Stimulated activated CD8-positive, alpha-beta memory T cell treated with anti-CD3 and anti-CD28 coated beads, Interleukin-4, amount 100 ng/mL, for 48 hours (primary cell): ENCODE results near the gene RAD9B.
"Not testable (repeated sequence)": the region's sequence is repeated elsewhere in the genome, so short reads cannot be mapped to it uniquely, and the experiment has no call there.

Experiments used
- DNase-seq: peaks from one replicate; pipeline ENCODE4 v3.0.0-alpha.2; 2020

Gene RAD9B

DNA sequence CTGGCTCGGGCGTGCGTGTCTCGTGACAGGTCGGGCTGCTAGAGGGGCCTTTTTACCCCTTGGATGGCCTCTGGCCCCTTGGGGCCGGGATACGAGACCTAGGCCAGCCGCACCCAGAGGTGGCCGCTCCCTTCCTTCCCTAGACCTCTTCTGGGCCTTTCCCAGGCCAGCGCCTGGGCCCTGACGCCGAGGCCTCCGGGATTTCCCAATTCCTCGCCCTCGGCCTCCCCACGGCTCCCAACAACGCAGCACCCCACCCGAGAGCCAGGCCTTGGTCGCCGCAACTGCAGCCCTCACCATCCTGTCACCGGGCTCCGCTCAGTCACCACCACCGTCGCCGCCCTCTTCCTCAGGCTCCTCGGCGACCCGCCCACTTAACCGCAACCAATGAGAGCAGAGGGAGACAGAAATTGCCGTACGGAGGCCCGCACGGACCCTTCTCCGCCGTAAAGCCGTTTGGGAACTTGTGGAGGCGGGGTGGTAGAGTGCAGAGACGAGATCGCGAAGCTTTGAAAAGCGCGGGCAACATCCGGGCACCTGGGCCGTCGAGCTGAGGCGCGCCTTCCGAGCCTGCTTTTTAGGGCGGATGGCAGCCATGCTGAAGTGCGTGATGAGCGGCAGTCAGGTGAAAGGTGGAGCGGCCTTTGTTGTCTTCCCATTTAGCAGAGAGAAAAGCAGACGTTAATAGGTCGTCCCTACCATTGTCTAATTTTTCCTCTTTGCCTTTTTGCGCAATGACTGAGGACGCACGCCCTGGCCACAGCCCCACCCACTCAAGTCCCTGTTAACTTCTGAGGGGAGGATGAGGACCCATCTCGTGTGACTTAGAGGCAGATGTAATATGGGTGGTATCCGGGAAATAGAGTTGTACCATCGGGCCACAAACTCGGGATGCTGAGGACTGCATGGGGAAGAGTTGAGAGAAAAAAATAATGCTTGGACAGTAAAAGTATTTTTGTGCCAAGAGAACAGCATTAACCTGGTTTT is at the start of gene RAD9B, which contains the start of gene VPS29:
Gene RAD9B (plus strand): TSS at position 580 of the 987 bp plus-strand sequence. CDS start 7 bp downstream, at position 587.
Gene VPS29 (minus strand): TSS at position 360 of the 987 bp plus-strand sequence. CDS start 60 bp downstream, at position 300.
- DNase-seq, result peak; percentile 99

GRCh38 chr12:110453569-110454296 is 48.4 kb upstream of the RAD9B start:
- no peak for DNase-seq

DNA sequence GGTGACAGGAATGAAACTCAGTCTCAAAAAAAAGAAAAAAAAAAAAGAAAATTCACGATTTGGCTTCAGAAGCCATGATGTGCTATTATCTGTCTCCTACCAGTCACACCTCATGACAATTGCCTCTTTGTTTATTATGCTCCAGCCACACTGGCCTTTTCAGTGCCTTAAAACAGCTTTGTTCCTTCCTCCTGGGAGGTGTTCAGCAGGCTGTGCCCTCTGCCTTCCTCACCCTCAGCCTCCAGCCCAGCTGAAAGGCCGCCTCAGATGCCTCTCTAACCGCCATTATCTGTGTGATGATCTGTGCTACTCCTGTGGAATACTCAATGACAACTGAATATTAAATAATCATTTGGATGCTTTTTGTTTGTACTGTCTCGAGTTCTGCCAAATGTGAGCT is 43.4 kb upstream of the RAD9B start:
- no peak for DNase-seq

DNA sequence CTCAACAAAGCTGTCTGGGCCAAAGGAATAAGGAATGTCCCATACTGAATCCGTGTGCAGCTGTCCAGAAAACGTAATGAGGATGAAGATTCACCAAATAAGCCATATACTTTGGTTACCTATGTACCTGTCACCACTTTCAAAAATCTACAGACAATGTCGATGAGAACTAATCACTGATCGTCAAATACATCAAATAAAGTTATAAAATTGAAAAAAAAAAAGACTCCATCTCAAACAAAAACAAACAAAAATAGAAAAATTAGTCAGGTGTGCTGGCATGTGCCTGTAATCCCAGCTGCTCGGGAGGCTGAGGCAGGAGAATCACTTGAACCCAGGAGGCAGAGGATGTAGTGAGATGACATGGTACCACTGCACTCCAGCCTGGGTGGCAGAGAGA is 40.9 kb upstream of the RAD9B start:
- DNase-seq, result not testable (repeated sequence)

DNA sequence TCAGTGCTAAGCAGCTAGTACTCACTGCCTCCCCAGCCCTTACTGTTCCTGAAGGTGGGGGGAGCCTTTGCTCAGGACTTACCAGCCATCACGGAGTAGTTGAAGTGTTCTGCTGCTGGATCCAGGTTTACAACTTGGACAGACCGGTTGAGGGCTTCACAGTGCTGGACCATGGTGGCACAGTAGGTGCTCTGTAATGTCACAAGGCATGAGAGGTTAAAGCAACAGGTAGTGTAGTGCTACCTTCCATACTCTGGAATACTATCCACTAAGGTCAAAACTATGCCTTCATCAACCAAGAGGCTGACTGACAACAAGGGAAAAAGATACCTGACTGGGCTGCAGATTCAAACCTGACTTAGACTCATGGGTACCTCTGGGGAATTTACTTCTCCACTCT is 37.1 kb upstream of the RAD9B start:
- no peak for DNase-seq

- DNase-seq, result not testable (repeated sequence)
Observed at GRCh38 chr12:110465765-110466164, 36.4 kb upstream of the RAD9B start.

DNA sequence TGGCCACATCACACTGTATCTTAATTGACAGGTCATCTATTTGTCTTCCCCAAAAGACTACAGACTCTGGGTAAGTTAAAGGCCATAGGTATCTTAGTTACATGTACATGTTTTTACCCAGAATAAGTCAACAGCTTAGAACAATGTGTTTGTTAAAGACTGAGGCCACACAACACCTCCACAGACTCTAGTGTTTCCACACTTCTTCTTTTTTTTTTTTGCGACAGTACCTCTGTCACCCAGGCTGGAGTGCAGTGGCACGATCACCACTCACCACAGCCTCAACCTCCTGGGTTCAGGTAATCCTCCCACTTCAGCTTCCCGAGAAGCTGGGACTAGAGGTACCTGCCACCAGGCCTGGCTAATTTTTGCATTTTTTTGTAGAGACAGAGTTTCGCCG is 35.3 kb upstream of the RAD9B start:
- DNase-seq, result no peak

DNA sequence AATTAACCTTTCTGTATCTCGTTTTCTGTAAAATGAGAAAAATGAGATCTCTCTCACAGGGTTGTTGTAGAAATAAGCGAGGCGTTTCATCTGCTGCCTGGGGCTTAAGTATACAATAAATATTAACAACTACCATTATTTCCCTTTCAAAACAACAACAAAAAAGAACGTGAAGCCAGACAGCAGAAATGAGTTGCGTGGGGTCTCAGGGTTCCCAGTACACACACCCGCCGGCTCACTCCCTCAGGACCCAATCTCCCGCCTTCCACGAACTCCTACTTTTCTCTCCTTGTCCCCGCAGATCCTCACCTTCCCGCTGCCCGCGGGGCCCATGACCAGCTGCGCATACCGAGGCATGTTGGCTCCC is 34.3 kb upstream of the RAD9B start:
- DNase-seq, result no peak

DNA sequence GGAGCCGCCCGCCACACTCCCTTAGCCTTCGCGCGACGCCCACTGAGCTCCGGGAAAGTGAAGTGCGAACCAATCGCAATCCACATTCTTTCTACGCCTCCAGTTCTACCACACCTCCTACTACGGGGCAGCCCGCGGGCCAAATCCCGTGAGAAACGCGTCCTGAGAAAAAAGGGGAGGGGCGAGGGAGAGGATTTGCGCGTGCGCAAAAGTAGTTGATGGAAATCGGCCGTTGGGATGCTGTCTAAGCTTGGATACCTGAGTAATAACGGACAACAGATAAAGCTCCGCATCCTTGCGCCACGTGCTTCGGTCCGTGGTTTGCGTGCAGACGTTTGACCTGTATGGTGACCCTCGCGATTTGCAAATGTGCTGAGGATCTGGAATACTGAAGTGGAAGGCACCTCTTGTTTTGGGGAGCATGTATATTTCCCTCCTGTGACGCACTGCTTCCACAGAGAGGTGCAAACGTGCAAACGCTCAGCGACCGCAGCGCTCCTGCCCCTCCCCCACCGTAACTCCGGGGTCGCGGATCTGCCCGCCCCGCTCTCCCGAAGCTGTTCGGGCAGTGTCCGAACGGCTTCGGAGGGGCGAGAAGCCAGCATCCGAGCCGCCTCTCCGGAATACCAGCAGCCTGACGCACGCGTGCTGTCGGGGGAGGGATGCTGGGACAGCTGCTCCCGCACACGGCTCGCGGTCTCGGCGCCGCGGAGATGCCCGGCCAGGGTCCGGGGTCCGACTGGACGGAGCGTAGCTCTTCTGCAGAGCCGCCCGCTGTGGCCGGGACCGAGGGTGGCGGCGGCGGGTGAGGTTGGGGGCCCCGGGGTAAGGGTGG is 33.7 kb upstream of the RAD9B start, which contains the start of the genes FAM216A and GPN3:
Gene FAM216A (plus strand): TSS at position 632 of the 835 bp plus-strand sequence. CDS start 31 bp downstream, at position 663.
Gene GPN3 (minus strand): TSS at position 44 of the 835 bp plus-strand sequence. CDS start 54 bp downstream, outside the sequence.
- DNase-seq, result peak; percentile 96

DNA sequence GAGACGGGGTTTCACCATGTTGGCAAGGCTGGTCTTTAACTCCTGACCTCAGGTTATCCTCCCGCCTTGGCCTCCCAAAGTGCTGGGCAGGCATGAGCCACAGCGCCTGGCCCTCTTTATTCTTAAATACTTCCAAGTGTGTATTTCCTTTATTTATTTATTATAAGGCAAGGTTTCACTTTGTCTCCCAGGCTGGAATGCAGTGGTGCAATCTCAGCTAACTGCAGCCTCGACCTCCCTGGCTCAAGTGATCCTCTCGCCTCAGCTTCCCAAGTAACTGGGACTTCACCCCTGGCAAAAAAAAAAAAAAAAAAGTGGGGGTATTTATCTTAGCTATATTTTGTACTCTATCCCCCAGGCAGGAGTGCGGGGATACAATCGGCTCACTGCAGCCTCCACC is 26.7 kb upstream of the RAD9B start:
- DNase-seq, result no peak

DNA sequence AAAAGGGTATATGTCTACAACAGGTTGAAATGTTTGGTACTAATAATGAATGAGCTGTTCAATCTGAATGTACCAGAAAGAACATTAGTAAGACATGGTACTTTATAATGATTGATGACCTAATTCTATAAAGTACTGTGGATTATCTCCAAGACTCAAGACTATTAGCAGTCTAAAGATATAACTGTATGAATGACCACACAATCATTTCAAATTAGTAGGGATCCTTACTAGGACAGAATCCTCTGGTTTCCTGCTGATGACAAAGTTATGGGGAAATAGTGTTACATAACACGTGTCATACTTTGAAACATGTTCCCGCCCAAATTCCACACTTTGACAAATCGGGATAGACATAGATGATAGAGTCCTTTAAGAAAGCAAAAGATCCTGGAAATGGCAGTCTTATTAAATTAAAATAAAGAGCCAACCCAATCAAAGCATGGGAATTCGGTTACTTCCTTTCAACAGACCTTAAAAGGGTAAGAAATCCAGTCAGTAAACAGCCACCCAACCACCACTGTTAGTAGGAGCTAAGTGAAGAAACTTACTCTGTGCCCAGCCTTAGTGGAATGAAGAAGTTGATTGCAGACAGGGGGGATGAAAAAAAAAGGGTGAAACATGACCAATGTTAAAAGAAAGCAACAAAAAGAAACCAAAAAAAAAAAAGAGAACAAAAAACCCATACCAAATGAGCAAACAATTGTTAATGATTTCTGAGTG is 3.0 kb upstream of the RAD9B start:
- DNase-seq, result no peak

- DNase-seq, result no peak
Observed at GRCh38 chr12:110501399-110501751, 756 bp upstream of the RAD9B start.

DNA sequence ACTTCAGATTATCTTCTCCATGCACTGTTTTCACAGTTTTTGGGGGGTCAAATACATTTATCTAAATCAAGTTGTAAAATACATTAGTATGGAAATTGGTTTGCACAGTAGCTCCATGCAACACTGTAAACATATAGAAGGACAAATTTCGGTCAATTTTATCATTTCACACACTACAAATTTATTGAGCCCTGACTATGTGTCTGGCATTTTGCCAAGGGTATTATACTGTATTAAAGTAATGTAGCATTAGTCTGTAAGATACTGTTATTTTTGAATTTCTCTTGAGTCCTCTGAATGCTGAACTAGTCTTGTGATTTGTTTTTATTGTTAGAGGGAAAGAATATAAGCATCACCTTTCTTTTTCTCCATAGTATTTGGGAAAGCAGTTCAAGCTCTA is 1.3 kb downstream of the RAD9B start:
- no peak for DNase-seq

GRCh38 chr12:110505332-110505731 is 3.2 kb downstream of the RAD9B start:
- DNase-seq, result no peak

DNA sequence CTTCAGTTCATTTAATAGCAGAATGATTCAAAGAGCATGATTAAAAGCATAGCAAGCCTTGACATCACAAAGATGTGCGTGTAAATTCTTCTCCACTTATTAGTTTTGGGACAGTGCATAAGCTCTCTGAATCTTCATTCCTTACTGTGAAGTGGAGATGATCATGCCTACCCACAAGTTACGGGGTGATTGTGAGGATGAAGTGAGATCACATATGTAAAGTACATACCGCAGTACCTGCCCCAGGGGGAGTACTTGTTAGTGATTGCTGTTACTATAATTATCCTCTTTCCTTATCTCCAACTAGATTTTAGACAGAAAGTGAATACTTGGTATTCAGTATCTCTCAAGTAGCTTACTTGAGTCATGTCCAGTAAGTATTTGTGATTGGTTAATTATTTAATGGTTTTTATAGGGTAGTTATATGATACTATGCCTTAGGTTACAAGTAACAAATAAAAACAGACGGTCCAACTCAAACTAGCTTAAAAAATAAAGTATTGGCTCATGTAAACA is 6.0 kb downstream of the RAD9B start:
- no peak for DNase-seq

GRCh38 chr12:110513842-110514241 is 11.7 kb downstream of the RAD9B start:
- DNase-seq, result no peak

- DNase-seq, result no peak
Observed at GRCh38 chr12:110514363-110514762, 12.2 kb downstream of the RAD9B start.

- DNase-seq, result no peak
Observed at GRCh38 chr12:110516995-110517394, 14.9 kb downstream of the RAD9B start.

- not testable (repeated sequence) for DNase-seq
Observed at GRCh38 chr12:110518014-110518413, 15.9 kb downstream of the RAD9B start.

GRCh38 chr12:110520876-110521712 is 19.0 kb downstream of the RAD9B start:
- peak; percentile 56 for DNase-seq
